Activated CD4-positive, alpha-beta T cell treated with anti-CD3 and anti-CD28 coated beads for 48 hours (primary cell): ENCODE measurements around the gene DDX50.
"Not testable (repeated sequence)": the region's sequence is repeated elsewhere in the genome, so short reads cannot be mapped to it uniquely, and the experiment has no call there.

Experiments used
- DNase-seq: peaks from one replicate; pipeline ENCODE4 v3.0.0-alpha.2; 2020

The DDX50 gene

DNA sequence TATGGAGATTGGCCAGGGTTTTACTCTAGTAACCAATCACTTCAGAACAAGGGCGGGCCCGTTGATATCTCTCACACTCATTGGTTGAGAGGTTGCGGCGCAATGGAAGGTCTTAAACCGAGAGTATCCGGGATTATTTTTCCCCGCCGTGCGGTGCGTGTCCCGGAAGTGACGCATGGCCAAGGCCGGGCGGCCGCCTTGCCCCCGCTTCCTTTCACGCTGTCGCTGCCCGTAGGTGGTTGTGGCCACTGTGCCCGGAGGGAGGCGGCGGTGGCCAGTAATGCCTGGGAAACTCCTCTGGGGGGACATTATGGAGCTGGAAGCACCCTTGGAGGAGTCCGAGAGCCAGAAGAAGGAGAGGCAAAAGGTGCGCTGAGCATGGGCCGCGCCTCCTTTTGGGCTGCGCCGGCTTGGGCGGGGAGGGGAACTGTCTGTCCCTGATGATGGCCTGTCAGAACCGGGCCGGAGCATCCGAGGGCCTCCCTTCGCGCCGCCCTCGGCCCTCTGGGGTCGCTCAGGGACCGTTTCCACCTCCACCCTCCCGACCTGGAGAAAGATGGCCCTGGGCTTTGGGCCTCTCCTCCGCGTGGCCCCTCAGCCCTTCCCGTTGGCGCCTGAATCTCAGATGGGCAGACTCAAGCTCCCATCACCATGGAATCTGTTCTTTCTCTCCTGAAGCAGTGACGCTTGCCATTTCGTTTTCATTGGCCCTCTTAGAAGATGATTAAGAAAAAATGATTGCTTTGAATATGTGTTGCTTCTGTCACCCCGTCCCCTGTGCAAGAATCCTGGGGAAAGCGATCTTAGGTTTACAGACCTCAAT, at the start of gene DDX50:
DDX50 (plus strand) TSS at position 211 of the 823 bp plus-strand sequence; CDS start at position 281, 70 bp downstream.
- peak; percentile 98 for DNase-seq

GRCh38 chr10:68856352-68856751, 44.8 kb upstream of the DDX50 start:
- DNase-seq, result no peak

- DNase-seq, result no peak
Observed at GRCh38 chr10:68857005-68857404, 44.1 kb upstream of the DDX50 start.

GRCh38 chr10:68861253-68861652, 39.9 kb upstream of the DDX50 start:
- DNase-seq, result no peak

GRCh38 chr10:68864611-68865010, 36.5 kb upstream of the DDX50 start:
- no peak for DNase-seq

DNA sequence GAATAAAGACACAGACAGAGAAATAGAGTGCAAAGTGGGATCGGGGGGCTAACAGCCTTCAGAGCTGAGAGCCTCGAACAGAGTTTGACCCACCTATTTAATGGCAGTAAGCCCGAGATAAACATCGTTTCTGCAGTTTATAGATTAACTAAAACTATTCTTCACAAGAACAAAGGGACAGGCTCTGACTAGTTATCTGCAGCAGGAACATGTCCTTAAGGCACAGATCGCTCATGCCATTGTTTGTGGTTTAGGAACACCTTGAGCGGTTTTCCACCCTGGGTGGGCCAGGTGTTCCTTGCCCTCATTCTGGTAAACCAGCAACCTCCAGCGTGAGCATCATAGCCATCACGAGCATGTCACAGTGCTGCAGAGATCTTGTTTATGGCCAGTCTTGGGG, 32.9 kb upstream of the DDX50 start:
- not testable (repeated sequence) for DNase-seq

DNA sequence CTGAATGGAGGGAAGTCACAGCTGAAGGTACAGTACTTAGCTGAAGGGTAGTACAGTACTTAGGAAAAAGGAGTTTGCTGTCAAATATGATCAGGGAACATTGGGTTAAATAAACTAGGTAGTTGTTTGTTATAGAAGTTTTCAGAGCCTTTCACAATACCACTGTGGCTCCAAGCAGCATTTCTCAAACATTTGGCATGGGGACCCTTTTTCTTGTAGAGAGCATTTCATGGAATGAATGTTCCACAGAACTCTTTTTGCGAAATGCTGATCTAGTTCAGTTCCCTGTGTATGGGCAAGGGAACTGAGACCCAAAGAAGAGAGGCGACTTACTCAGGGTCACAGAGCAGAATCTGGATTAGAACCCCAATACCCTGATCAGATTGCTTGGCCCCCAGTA, 31.5 kb upstream of the DDX50 start:
- DNase-seq, result no peak

- no peak for DNase-seq
Observed at GRCh38 chr10:68870061-68870460, 31.1 kb upstream of the DDX50 start.

DNA sequence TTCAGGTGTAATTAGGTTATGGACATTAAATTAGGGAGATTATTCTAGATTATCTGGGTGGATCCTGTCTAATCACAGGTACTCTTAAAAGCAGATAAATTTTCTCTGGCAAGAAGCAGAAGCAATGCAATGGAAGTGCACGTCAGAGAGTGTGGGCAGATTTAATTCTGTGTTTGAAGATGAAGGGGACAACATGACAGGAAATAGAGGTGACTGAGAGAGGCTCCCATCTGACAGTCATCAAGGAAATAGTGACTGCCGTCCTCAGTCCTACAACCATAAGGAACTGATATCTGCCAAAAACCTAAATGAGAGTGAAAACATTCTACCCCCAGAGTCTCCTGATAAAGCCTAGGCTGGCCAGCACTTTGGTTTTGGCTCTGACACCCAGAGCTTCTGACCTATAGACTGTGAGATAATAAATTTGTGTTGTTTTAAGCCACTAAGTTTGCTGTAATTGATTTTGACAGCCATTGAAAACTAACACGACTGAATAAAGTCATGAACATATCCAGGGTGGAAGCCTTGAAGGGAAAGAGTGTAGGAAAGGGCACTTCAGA, 30.5 kb upstream of the DDX50 start:
- peak; percentile 48 for DNase-seq

DNA sequence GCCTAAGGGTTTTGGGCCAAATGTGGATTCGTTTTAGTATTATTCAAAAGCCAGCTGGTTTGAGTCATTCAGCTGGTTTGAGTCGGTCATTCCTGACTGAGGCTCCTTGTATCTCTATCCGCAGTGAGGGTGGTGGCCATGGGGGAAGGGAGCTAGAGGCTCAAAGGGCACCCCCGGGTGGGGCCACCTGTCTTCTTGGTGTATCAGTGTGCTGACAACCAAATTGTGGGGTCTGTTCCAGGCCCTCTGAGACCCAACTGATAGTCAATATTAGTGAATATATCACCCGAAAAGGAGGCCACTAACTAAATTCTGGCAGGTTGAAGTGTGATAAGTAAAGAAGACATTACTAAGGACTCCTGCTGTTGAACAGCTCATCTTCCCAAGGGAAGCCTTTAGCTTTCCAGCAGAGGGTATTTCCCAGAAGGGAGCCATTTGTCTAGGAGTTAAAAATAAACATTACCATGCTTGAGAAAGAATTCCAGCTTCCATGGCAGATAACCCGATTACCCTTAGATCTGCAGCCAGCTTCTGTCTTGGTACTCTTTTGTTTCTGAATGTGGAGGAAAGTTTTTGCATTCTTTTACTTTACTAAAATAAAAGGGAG, 29.9 kb upstream of the DDX50 start:
- DNase-seq, result peak; percentile 9

GRCh38 chr10:68871731-68872342, 29.3 kb upstream of the DDX50 start:
- no peak for DNase-seq

- DNase-seq, result no peak
Observed at GRCh38 chr10:68876246-68877138, 24.6 kb upstream of the DDX50 start.

GRCh38 chr10:68877482-68878110, 23.5 kb upstream of the DDX50 start:
- DNase-seq, result no peak

GRCh38 chr10:68878496-68878895, 22.6 kb upstream of the DDX50 start:
- no peak for DNase-seq

GRCh38 chr10:68879628-68880027, 21.5 kb upstream of the DDX50 start:
- no peak for DNase-seq

DNA sequence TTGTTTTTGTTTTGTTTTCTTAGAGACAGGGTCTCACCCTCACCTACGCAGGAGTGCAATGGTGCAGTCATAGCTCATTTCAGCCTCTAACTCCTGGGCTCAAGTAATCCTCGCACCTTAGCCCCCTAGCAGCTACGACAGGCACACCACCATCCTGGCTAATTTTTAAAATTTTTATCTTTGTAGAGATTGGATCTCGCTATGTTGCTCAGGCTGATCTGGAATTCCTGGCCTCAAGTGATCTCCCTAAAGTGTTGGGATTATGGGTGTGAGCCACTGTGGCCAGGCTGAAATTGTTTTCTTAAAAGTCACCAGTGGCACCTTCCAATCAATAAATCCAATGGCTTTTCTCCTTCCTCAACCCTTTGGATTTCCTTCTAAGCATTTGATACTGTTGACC, 20.9 kb upstream of the DDX50 start:
- no peak for DNase-seq

- no peak for DNase-seq
Observed at GRCh38 chr10:68895041-68895440, 6.1 kb upstream of the DDX50 start.

GRCh38 chr10:68897336-68897741, 3.8 kb upstream of the DDX50 start:
- DNase-seq, result peak; percentile 44

GRCh38 chr10:68899186-68899745, 1.8 kb upstream of the DDX50 start:
- no peak for DNase-seq

- peak; percentile 79 for DNase-seq
Observed at GRCh38 chr10:68900427-68901104, 549 bp upstream of the DDX50 start.

GRCh38 chr10:68902382-68902781, 1.3 kb downstream of the DDX50 start:
- DNase-seq, result no peak
